GM23338 (cell line): ENCODE measurements around the gene RNASE11. TPM values are rescaled to one million over a fixed set of nuclear protein-coding genes. Genes with fewer than 3 reads are reported as not detected.

Source experiments
- ATAC-seq: fragments of 200-7000 bp; cut with Tn5 transposase; 3 replicates; pipeline ENCODE4 v1.9.1; 2020
- DNase-seq: peaks from one replicate; pipeline ENCODE4 v3.0.0-alpha.2; 2015; ENCODE audit warnings: low spot score
- H2AFZ ChIP-seq: fragments of 200-600 bp; sonication (generic); 2 replicates; pipeline ENCODE4 v1.8.0; 2016; ENCODE audit warnings: antibody characterized with exemption, mild to moderate bottlenecking, moderate library complexity
- H3F3A ChIP-seq: fragments of 200-600 bp; sonication (generic); replicated peaks from 2 replicates; pipeline ENCODE4 v1.8.0; 2017; ENCODE audit warnings: antibody characterized with exemption, mixed run types, low read depth
- H3K27ac ChIP-seq: fragments of 200-600 bp; sonication (generic); 2 replicates; pipeline ENCODE4 v1.6.1; 2016; ENCODE audit warnings: low read depth
- H3K27me3 ChIP-seq: fragments of 200-600 bp; sonication (generic); 2 replicates; pipeline ENCODE4 v1.8.0; 2016; ENCODE audit warnings: mild to moderate bottlenecking, mixed run types, moderate library complexity; ENCODE audit not compliant: insufficient read depth
- H3K36me3 ChIP-seq: fragments of 200-600 bp; sonication (generic); 2 replicates; pipeline ENCODE4 v1.8.0; 2016; ENCODE audit warnings: mild to moderate bottlenecking; ENCODE audit not compliant: insufficient read depth
- H3K4me1 ChIP-seq: fragments of 200-600 bp; sonication (generic); 2 replicates; pipeline ENCODE4 v1.8.0; 2016; ENCODE audit warnings: mild to moderate bottlenecking, moderate library complexity; ENCODE audit not compliant: insufficient read depth
- H3K4me2 ChIP-seq: fragments of 200-600 bp; sonication (generic); 2 replicates; pipeline ENCODE4 v1.7.1; 2017; ENCODE audit warnings: mixed run types
- H3K4me3 ChIP-seq: fragments of 200-600 bp; sonication (generic); 2 replicates; pipeline ENCODE4 v1.6.1; 2016; ENCODE audit warnings: mixed run types
- H3K79me2 ChIP-seq: fragments of 200-600 bp; sonication (generic); replicated peaks from 2 replicates; pipeline ENCODE4 v1.8.0; 2017; ENCODE audit warnings: mild to moderate bottlenecking; ENCODE audit not compliant: insufficient read depth
- H3K9me2 ChIP-seq: fragments of 200-600 bp; sonication (generic); 2 replicates; pipeline ENCODE4 v1.8.0; 2017; ENCODE audit not compliant: insufficient read depth
- H4K20me1 ChIP-seq: fragments of 200-600 bp; sonication (generic); replicated peaks from 2 replicates; pipeline ENCODE4 v1.8.0; 2017; ENCODE audit warnings: mild to moderate bottlenecking; ENCODE audit not compliant: insufficient read depth
- H3K27ac Mint-ChIP-seq: 2 replicates; pipeline ENCODE4 v1.8.0; 2020; ENCODE audit warnings: inconsistent platforms, mild to moderate bottlenecking, moderate library complexity, mixed read lengths
- H3K27me3 Mint-ChIP-seq: 3 replicates; pipeline ENCODE4 v1.8.0; 2022; ENCODE audit warnings: low read depth, mild to moderate bottlenecking, moderate library complexity, mixed read lengths, inconsistent platforms; ENCODE audit not compliant: insufficient read depth, poor library complexity
- H3K36me3 Mint-ChIP-seq: 3 replicates; pipeline ENCODE4 v1.8.0; 2021; ENCODE audit warnings: low read depth, mild to moderate bottlenecking, inconsistent platforms, moderate library complexity, mixed read lengths
- H3K4me1 Mint-ChIP-seq: 3 replicates; pipeline ENCODE4 v1.8.0; 2020; ENCODE audit warnings: mild to moderate bottlenecking, inconsistent platforms, mixed read lengths
- H3K4me3 Mint-ChIP-seq: 3 replicates; pipeline ENCODE4 v1.8.0; 2021; ENCODE audit warnings: moderate library complexity, mild to moderate bottlenecking, inconsistent platforms, mixed read lengths
- H3K9me3 Mint-ChIP-seq: 3 replicates; pipeline ENCODE4 v1.8.0; 2020; ENCODE audit warnings: moderate library complexity, mild to moderate bottlenecking, inconsistent platforms, mixed read lengths
- CREB1 ChIP-seq: fragments of 250-450 bp; sonication (Bioruptor Pico); IDR thresholded peaks from 2 replicates; pipeline ENCODE4 v1.5.0; 2020; ENCODE audit warnings: low read depth, mild to moderate bottlenecking, moderate library complexity
- CTCF ChIP-seq, 2 experiments: fragments of 200-600 bp in 1 of 2; sonication (generic) in 1 of 2; conservative IDR thresholded peaks; 2 replicates each; pipeline versions ENCODE4 v1.5.1 to v1.6.1; 2016 to 2017; ENCODE audit warnings: antibody characterized with exemption in 2 of 2, low read depth in 2 of 2, mild to moderate bottlenecking in 2 of 2, moderate library complexity in 1 of 2
- ETS1 ChIP-seq: IDR thresholded peaks from 2 replicates; pipeline ENCODE4 v1.6.1; 2016; ENCODE audit warnings: antibody characterized with exemption
- EZH2 ChIP-seq: fragments of 200-600 bp; sonication (generic); IDR thresholded peaks from one replicate; pipeline ENCODE4 v1.8.0; 2017; ENCODE audit warnings: antibody characterized with exemption, mild to moderate bottlenecking, low read depth; ENCODE audit not compliant: unreplicated experiment
- EZH2phosphoT487 ChIP-seq: fragments of 200-600 bp; sonication (generic); IDR thresholded peaks from one replicate; pipeline ENCODE4 v1.8.1; 2018; ENCODE audit warnings: antibody characterized with exemption; ENCODE audit not compliant: unreplicated experiment
- NANOG ChIP-seq: IDR thresholded peaks from 2 replicates; pipeline ENCODE4 v1.6.1; 2016; ENCODE audit warnings: antibody characterized with exemption, borderline replicate concordance
- POLR2AphosphoS5 ChIP-seq: IDR thresholded peaks from 2 replicates; pipeline ENCODE4 v1.6.1; 2016; ENCODE audit warnings: antibody characterized with exemption, low read depth
- REST ChIP-seq: IDR thresholded peaks from one replicate; pipeline ENCODE4 v1.6.1; 2018; ENCODE audit warnings: antibody characterized with exemption; ENCODE audit not compliant: unreplicated experiment
- ZNF114 ChIP-seq: fragments of 250-450 bp; sonication (Bioruptor Pico); IDR thresholded peaks from 2 replicates; pipeline ENCODE4 v1.5.0; 2020; ENCODE audit warnings: mild to moderate bottlenecking, moderate library complexity
- polyA plus RNA-seq: library from polyadenylated mRNA; unstranded; fragments of >200 nt; fragmentation: Nextera tagmentation; extraction: Ambion mirVana; gene quantifications from 2 replicates; pipeline ENCODE4 v1.2.1, GENCODE V29; 2016
- total RNA-seq: library from RNA; depleted of rRNA; stranded (reverse); fragments of >200 nt; shearing (Covaris generic); gene quantifications from 2 replicates; pipeline ENCODE4 v1.2.3, GENCODE V29; 2014

The RNASE11 gene
- total and polyA plus RNA-seq, 2 experiments from 2014 or later, result not detected

- peaks cover 26% of the 10 kb centered on the region for H3K4me1 Mint-ChIP-seq
- peaks cover 12% of the 10 kb centered on the region for H3F3A ChIP-seq
- H3K27ac ChIP-seq, result no peak overlapping the region
- ATAC-seq (no peak), DNase-seq (peak; percentile 59)
- H4K20me1 ChIP-seq, result no peaks in the 10 kb centered on the region
- TF ChIP-seq REST (no peak), EZH2 (peak; percentile 26)
- H3K36me3 ChIP-seq, result no peaks in the 10 kb centered on the region
- H3K4me3 ChIP-seq, result peak overlapping the region; percentile 43
- H3K27ac Mint-ChIP-seq, result no peak overlapping the region
- H3K79me2 ChIP-seq, result no peaks in the 10 kb centered on the region
- H2AFZ ChIP-seq, result peak overlapping the region; percentile 11; the same call in 1 of the 2 replicates
- H3K4me1 ChIP-seq, result peaks cover 17% of the 10 kb centered on the region
- no peaks in the 10 kb centered on the region for H3K9me2 ChIP-seq
- peaks cover 10% of the 10 kb centered on the region; the same call in 2 of the 3 replicates for H3K36me3 Mint-ChIP-seq
- peaks cover 14% of the 10 kb centered on the region for H3K9me3 Mint-ChIP-seq
- H3K4me2 ChIP-seq, result peak overlapping the region; percentile 81
- H3K27me3 ChIP-seq, result peaks cover 67% of the 10 kb centered on the region
- H3K4me3 Mint-ChIP-seq, result peak overlapping the region; percentile 92
- H3K27me3 Mint-ChIP-seq, result peaks cover 66% of the 10 kb centered on the region
Measured at GRCh38 chr14:20628063-20628854, 40.5 kb upstream of the RNASE11 start.

- peaks cover 34% of the 10 kb centered on the region for H3K4me1 Mint-ChIP-seq
- H3K36me3 Mint-ChIP-seq, result peaks cover 6% of the 10 kb centered on the region; the same call in 2 of the 3 replicates
- H3K4me3 Mint-ChIP-seq, result peak overlapping the region; percentile 92
- Histone ChIP-seq H3K27me3 (peaks cover 74% of the 10 kb centered on the region), H3K4me3 (peak overlapping the region; percentile 81), H3K4me1 (peaks cover 22% of the 10 kb centered on the region), H3K9me2 (no peaks in the 10 kb centered on the region), H3F3A (peaks cover 11% of the 10 kb centered on the region), H2AFZ (no peak overlapping the region), H3K36me3 (no peaks in the 10 kb centered on the region), H3K4me2 (peak overlapping the region; percentile 81), H3K27ac (no peak overlapping the region), H3K79me2 (no peaks in the 10 kb centered on the region), H4K20me1 (no peaks in the 10 kb centered on the region)
- peaks cover 65% of the 10 kb centered on the region for H3K27me3 Mint-ChIP-seq
- H3K27ac Mint-ChIP-seq, result no peak overlapping the region
- DNase-seq, result no peak
- ATAC-seq, result no peak
- peaks cover 10% of the 10 kb centered on the region for H3K9me3 Mint-ChIP-seq
- TF ChIP-seq CREB1 (CRISPR knock-in tag) (no peak), NANOG (no peak), CTCF (conservative IDR thresholded peaks at IDR 0.05; ENCODE audit: low read depth in 2 of 2) (no peak), ETS1 (no peak), REST (no peak), ZNF114 (CRISPR knock-in tag) (no peak), EZH2phosphoT487 (no peak), POLR2AphosphoS5 (no peak)
Measured at GRCh38 chr14:20627346-20628027, 39.7 kb upstream of the RNASE11 start.
